ENCODE measurements around the gene TFAP2D.

TFAP2D gene

GRCh38 chr6:50713226-50713625, at the start of gene TFAP2D:
Gene TFAP2D, plus strand, starts transcription at chr6:50713526. Its CDS starts 530 bp downstream, at chr6:50714056.
- DNase-seq (ENCODE audit: low spot score), result no peak

- no peak for DNase-seq (ENCODE audit: low spot score)
Observed at GRCh38 chr6:50663806-50664205, 49.5 kb upstream of the TFAP2D start.

- DNase-seq (ENCODE audit: low spot score), result no peak
Observed at GRCh38 chr6:50666089-50666488, 47.2 kb upstream of the TFAP2D start.

- DNase-seq (ENCODE audit: low spot score), result no peak
Observed at GRCh38 chr6:50681213-50681824, 32.0 kb upstream of the TFAP2D start.

GRCh38 chr6:50689210-50689609, 24.1 kb upstream of the TFAP2D start:
- DNase-seq (ENCODE audit: low spot score), result no peak

- DNase-seq (ENCODE audit: low spot score), result no peak
Observed at GRCh38 chr6:50691814-50692495, 21.4 kb upstream of the TFAP2D start.

- DNase-seq (ENCODE audit: low spot score), result no peak
Observed at GRCh38 chr6:50698546-50698945, 14.8 kb upstream of the TFAP2D start.

GRCh38 chr6:50699051-50699775, 14.1 kb upstream of the TFAP2D start:
- DNase-seq (ENCODE audit: low spot score), result no peak

- no peak for DNase-seq (ENCODE audit: low spot score)
Observed at GRCh38 chr6:50706575-50706974, 6.8 kb upstream of the TFAP2D start.

- DNase-seq (ENCODE audit: low spot score), result no peak
Observed at GRCh38 chr6:50707191-50707590, 6.1 kb upstream of the TFAP2D start.

- no peak for DNase-seq (ENCODE audit: low spot score)
Observed at GRCh38 chr6:50707652-50708300, 5.5 kb upstream of the TFAP2D start.

GRCh38 chr6:50708664-50709365, 4.5 kb upstream of the TFAP2D start:
- no peak for DNase-seq (ENCODE audit: low spot score)

- DNase-seq (ENCODE audit: low spot score), result no peak
Observed at GRCh38 chr6:50709366-50709734, 4.0 kb upstream of the TFAP2D start.

- DNase-seq (ENCODE audit: low spot score), result no peak
Observed at GRCh38 chr6:50711686-50712085, 1.6 kb upstream of the TFAP2D start.

- no peak for DNase-seq (ENCODE audit: low spot score)
Observed at GRCh38 chr6:50712291-50712690, 1.0 kb upstream of the TFAP2D start.

GRCh38 chr6:50713977-50714486, 706 bp downstream of the TFAP2D start:
- no peak for DNase-seq (ENCODE audit: low spot score)

- no peak for DNase-seq (ENCODE audit: low spot score)
Observed at GRCh38 chr6:50714487-50715379, 1.4 kb downstream of the TFAP2D start.

- no peak for DNase-seq (ENCODE audit: low spot score)
Observed at GRCh38 chr6:50716899-50717509, 3.7 kb downstream of the TFAP2D start.

- DNase-seq (ENCODE audit: low spot score), result no peak
Observed at GRCh38 chr6:50717734-50718457, 4.6 kb downstream of the TFAP2D start.

- no peak for DNase-seq (ENCODE audit: low spot score)
Observed at GRCh38 chr6:50718566-50718965, 5.2 kb downstream of the TFAP2D start.

All from LoVo (cell line).